NCI-H2029 (cell line): Measurements from ENCODE around the gene MTO1.
A peak's percentile ranks its signal among the peaks of the same experiment; 100 is the strongest.
"Not testable (repeated sequence)": the region's sequence is repeated elsewhere in the genome, so short reads cannot be mapped to it uniquely, and the experiment has no call there.

ENCODE experiments used
- DNase-seq: peaks from one replicate; lab custom pipeline; 2025; lab: John Stamatoyannopoulos, UW

Gene MTO1, protein sequence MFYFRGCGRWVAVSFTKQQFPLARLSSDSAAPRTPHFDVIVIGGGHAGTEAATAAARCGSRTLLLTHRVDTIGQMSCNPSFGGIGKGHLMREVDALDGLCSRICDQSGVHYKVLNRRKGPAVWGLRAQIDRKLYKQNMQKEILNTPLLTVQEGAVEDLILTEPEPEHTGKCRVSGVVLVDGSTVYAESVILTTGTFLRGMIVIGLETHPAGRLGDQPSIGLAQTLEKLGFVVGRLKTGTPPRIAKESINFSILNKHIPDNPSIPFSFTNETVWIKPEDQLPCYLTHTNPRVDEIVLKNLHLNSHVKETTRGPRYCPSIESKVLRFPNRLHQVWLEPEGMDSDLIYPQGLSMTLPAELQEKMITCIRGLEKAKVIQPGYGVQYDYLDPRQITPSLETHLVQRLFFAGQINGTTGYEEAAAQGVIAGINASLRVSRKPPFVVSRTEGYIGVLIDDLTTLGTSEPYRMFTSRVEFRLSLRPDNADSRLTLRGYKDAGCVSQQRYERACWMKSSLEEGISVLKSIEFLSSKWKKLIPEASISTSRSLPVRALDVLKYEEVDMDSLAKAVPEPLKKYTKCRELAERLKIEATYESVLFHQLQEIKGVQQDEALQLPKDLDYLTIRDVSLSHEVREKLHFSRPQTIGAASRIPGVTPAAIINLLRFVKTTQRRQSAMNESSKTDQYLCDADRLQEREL

DNA sequence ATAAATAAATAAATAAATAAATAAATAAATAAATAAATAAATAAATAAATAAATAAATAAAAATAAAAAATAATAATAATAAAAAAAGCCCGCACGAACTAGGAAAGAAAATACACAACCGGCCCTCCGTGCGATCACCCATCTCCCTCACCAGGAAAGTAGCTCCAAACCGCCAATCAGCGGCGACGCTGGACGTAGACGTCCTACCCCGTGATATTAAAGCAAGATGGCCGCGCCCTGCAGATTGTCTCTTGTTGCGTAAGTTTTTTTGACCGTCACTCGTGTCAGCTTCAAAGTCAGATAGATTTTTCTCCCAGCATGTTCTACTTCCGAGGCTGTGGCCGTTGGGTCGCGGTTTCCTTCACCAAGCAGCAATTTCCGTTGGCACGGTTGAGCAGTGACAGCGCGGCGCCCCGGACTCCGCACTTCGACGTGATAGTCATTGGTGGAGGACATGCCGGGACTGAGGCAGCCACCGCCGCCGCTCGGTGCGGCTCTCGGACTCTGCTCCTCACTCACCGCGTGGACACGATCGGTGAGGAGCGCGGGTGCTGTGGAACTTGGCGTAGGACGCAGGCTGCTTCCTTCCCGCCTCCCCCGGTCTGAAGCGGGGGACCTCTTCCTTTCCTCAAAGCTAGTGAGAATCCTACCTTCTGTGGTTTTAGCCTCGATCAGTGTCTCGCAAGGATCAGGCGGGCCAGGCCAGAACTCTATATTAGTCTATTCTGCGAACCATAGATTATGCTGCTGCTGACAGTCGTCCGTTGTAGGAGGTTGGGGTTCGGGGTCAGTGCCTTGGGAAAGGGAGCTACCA, at the start of gene MTO1:
MTO1 (plus strand) TSS at position 201 of the 814 bp plus-strand sequence; CDS start at position 319, 118 bp downstream.
- DNase-seq = peak; percentile 91

DNA sequence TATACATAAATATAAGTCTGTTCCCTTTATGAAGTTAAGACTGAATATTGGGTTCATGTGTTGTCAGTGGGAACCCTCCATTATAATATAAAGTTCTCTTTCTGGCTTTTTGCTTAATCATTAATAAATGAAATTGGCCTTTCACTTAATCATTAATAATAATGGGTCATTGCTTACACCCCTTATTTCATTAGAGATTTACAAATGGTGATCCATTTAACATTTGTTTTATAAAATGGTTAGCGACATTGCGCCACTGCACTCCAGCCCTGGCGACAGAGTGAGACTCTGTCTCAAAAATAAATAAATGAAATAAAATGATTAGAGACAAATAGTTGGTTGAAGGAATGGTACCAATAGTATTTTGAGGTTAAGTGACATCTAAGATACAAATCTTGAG, 48.4 kb upstream of the MTO1 start:
- no peak for DNase-seq

DNA sequence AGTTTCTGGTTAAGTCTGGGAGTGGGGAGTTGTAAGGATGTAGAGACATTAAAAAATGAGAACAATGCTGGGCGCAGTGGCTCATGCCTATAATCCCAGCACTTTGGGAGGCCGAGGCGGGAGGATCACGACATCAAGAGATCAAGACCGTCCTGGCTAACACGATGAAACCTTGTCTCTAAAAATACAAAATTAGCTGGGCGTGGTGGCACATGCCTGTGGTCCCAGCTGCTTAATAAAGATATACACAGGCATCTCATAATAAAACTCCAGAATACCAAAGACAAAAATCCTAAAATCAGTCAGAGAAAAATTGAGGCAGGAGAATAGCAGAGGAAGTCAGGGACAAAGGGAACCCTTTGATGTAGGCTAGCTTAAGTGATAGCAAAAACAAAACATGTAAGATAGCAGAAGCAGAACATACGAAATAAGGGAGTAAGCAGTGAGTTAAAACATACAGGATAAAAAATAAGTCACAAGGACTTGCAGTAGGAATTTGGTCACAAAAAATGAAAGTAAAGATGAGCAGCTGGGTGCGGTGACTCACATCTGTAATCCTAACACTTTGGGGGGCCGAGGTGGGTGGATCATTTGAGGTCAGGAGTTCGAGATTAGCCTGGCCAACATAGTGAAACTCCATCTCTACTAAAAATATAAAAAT, 43.3 kb upstream of the MTO1 start:
- no peak for DNase-seq

DNA sequence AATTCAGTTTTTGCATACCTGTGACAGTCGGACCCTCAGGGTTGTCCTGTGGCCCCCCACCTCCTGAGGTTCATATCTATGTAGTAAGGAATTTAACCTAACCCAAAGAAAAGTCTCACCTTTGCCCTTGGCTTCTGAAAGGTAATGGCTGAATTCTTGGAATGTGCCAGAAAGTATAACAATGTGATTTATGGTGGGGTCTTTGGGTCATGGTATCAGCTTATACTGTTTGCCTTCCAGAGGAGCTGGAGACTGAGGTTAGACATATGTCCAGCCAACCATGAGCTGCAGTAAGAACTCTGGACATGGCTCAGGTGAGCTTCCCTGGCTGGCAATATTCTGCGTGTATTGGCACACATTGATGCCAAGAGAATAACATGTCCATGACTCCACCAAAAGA, 40.0 kb upstream of the MTO1 start:
- DNase-seq = no peak

DNA sequence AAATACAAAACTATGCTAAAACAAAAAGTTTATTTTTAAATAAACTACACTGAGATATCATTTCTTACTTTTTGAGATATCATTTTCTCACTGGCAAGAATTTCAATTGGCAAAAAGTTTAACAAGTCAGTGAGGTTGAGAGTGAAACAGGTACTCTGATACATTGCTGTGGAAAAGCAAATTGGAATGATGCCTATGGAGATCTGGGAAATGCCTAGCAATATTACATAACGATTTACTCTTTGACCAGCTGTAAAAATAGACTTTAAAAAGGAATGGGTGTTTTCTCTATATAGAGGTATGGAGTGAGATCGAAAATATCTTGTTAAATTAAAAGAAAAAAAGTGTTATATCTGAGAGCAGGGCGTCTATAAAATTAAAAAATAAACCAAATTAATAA, 26.3 kb upstream of the MTO1 start:
- DNase-seq = no peak

DNA sequence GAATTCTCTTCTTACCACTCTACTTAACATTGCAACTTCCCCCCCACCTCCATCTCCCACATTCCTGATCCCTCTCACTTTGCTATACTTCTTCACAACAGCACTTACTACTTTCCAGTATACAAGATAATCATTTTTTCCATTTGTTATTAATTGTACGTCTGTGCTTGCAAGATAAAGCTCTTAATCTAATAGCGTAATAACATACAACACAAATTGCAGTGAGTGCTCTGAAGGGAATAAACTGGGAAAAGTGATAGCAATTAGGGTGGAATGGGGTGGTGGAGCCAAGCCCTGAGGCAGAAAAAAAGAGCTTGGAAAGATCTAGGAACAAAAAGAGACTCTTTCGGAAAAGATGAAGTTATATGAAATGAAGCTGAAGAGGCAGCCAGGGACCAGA, 18.0 kb upstream of the MTO1 start:
- DNase-seq = no peak

DNA sequence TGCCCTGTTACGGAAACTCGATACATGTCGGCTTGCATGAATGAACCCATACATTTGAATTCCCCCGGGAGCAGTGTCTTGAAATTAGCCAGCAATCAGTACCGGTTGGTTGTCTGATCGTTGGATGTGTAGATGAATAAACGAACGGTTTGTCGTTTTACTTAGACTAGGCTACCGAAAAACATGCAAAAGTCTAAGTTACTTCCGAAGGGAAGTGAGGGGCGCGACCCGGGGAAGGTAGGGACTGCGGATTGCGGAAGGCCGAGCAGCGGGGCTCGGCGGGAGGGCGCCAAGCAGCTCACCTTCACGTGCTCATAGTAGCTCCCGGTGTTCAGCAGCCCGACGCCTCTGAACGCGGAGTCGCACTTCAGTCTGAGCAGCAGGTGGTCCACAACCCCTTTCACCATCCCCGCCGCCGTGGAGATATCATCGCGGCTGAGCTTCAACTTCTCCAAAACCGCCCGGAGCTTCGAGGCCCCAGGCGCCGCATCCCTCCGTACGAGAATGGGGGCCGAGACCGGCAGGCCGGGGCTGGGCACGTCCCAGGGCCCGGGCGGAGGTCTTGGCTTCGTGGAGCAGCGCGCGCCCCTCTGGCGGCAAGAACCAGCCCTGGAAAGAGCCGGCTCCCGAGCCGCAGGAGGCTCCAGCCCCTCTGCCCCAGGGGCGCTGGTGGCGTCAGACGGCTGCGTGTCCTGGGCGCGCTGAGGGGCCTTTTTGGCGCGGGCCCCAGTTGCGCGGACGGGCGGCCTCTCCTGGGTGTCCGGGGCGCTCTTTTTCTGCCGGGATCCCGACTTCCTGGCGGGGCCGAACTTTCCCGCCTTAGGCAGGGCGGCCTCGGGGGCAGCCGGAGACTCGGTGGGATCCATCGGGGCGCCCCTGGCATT, 10.1 kb upstream of the MTO1 start:
- DNase-seq = peak; percentile 36

DNA sequence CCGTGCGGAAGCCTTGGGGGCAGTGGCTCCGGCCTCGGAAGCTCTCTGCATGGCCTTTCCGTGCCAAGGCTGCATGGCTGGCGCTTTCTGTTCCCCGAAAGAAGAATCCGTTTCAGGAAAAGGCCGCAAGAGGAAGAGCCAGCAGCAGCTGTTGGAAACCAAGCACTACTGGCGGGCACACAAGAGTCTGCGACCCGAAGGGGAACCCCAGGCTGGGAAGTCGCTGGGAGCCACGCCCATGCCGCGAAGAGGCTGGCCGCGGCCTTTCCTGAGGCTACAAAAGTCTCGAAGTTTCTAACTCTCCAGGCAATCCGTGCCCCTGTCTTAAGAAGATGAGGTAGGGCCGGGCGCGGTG, 9.5 kb upstream of the MTO1 start, which contains the start of gene CGAS:
CGAS (minus strand) TSS at position 191 of the 355 bp plus-strand sequence; CDS start at position 75, 116 bp downstream.
- no peak for DNase-seq

DNA sequence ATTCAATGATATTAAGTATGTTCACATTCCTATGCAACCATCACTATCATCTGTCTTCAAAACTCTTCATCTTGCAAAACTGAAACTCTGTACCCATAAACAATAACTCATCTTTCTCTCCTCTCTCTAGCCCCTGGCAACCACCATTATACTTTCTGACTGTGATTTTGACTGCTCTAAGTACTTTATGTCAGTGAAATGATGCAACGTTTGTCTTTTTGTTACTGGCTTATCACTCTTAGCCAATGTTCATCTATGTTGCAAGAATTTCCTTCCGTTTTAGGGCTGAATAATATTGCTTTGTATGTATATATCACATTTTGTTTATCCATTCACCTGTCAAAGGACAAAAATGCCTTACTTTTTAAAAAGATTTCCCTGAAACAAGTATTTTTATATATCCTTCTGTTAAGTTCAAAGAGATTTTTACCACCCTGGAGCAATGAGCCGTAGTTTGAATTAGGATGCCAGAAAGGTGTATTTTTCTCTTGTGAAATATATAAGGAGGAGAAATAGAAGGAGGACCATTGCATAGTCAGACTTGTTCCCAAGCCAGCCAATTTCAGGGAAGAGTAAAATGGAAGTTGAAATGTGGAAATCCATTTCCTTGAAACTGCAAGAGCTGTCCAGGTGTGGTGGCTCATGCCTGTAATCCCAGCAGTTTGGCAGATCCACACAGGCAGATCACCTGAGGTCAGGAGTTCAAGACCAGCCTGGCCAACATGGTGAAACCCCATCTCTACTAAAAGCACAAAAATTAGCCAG, 5.5 kb upstream of the MTO1 start:
- DNase-seq = no peak

DNA sequence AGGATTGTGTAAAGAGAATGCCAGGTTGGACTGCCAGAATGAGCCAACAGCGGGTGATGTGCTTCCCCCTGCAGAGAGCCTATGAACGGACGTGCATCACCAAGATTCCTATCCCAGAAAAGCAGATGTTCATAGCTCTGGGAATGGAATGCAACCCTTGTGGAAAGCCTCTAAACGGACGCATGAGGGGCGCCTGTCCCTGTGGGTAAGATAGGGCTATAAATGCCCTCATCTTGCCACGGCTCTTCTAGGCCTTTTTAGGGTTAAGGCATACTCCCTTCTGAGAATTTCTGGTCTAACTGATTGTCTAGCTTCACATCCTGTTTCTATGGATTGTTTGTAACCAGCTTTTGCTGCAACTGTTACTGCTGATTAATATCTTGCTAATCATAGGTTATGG, 2.1 kb upstream of the MTO1 start:
- not testable (repeated sequence) for DNase-seq

DNA sequence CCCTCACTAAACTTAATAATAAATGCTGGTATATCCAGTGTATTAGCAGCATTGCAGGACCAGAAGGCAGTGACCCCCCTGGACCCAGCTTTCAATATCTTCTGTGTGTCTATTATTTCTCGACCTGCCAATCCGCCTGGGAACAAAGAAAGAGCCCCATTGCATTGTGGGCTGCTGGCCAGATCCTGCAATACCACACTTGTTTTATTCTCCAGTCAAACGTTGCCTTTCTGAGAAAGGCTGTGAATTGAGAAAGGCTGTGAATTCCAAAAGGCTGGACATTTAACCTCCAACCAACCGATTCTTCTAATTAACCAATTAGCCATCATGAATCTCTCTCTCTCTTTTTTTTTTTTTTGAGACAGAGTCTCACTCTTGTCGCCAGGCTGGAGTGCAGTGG, 1.5 kb upstream of the MTO1 start:
- DNase-seq = no peak

DNA sequence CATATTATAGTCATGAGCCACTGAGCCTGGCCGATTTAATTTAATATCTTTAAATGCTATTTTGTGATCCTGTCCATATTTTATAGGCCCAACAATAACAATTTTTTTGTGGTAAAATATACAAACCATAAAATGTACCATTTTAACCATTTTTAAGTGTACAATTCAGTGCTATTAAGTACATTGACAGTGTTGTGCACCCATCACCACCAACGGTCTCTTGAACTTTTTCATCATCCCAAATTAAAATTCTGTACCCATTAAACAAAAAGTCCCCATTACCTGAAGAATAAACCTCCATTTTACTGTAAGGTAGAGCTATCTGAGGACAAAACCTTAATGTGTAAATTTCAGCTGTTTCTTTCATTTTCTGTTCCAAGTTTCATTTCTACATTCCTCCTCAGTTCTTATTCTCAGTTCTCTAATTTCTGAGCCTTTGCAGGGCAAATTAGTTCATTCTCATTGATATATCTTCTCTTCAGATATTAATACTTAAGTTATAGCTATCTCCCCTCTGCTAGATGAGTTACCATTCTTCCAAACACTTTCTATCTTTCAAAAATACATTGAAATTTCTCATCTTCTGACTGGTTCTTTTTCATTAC, 10.3 kb downstream of the MTO1 start:
- DNase-seq = no peak

DNA sequence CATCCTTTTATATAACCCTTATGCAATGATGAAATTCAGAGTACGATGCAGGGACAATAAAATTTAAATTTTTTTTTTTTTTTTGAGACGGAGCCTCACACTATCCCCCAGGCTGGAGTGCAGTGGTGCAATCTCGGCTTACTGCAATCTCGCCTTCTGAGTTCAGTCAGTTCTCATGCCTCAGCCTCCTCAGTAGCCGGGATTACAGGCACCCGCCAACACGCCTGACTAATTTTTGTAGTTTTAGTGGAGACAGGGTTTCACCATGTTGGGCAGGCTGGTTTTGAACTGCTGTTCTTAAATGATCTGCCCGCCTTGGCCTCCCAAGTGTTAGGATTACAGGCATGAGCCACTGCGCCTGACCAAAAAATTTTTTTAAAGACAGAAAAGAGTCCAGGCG, 15.2 kb downstream of the MTO1 start:
- DNase-seq = no peak

DNA sequence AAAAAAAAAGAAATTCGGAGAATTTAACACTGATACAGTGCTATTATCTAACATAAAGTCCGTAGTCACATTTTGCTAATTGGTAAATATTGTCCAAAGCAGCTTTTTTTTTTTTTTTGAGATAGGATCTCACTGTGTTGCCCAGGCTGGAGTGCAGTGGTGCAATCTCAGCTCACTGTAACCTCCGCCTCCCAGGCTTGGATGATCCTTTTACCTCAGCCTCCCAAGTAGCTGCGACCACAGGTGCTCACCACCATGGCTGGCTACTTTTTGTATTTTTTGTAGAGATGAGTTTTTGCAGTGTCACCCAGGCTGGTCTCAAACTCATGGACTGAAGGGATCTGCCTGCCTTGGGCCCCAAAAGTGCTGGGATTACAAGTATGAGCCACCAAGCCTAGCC, 15.9 kb downstream of the MTO1 start:
- DNase-seq = no peak

DNA sequence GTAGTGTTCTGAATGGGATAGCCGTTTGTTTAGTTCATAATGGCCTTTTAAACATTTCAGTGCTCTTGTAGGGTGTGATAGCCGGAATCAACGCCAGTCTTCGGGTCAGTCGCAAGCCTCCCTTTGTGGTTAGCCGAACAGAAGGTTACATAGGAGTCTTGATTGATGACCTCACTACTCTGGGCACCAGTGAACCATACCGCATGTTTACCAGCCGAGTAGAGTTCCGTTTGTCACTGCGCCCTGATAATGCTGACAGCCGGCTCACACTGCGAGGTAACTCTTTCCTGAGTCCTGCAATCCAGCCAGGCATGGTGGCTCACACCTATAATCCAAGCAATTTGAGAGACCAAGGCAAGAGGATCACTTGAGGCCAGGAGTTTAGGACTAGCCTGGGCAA, 20.4 kb downstream of the MTO1 start:
- DNase-seq = no peak

DNA sequence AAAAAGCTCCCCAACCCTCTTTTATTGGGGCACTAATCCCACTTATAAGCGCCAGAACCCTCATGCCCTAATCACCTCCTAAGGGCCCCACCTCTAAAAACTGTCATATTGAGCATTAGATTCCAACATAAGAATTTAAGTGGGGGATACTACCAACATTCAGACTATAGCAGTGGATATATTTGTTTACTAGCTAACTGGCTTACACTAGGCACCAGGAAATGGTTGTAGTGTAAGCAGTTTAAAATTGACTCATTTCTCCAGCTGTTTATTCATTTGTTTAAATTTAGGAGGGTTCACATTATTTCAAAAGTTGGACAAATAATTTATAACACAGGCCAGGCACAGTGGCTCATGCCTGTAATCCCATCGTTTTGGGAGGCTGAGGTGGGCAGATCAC, 22.9 kb downstream of the MTO1 start:
- DNase-seq = no peak

DNA sequence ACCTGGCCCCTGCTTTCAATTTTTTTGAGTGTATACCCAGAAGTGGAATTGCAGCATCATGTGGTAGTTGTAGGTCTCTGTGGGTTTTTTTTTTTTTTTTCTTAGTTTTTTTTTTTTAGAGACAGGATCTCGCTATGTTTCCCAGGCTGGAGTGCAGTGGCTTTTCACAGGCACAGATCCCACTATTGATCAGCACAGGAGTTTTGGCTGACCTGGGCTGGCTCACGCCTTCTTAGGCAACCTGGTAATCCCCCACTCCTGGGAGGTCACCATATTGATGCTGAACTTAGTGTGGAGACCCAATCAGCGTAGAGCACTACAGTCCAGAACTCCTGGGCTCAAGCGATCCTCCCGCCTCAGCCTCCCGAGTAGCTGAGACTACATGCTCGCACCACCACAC, 25.9 kb downstream of the MTO1 start:
- DNase-seq = no peak

DNA sequence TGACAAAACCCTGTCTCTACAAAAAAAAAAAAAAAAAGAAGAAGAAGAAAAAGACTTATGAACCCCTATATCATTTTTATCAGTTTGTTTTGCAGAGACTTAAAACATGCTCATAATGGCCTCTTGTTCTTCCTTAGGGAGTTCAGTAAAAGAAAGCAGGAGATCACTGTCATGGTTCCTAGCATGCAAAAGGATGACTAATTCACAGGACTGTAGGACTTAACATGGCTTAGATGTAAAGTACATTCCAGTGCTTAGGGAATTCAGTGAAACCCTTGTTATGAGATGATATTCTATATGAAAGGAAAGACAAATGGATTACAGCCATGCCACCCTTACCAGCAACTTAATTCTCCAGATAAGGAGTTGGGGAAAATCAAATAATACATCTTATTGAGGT, 29.8 kb downstream of the MTO1 start:
- DNase-seq = no peak

DNA sequence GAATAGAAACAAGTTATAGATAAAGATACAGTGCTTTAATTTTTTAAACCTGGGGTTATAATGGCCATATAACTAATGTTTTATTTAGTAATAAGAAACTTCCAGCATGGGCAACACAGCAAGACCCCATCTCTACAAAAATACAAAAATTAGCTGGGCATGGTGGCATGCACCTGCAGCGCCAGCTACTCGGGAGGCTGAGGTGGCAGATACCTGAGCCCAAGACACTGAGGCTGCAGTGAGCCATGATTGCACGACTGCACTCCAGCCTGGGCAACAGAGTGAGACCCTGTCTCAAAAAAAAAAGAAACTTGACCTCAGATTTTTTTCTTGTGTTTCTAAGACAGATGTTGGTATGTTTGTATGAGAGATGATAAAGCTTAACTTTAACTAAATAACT, 36.4 kb downstream of the MTO1 start:
- DNase-seq = no peak
